ENCODE measurements around the gene CLMP.

Gene CLMP

GRCh38 chr11:123187665-123188507 lies 7.2 kb downstream of the CLMP start:
- no peak for DNase-seq

GRCh38 chr11:123187248-123187647 lies 7.8 kb downstream of the CLMP start:
- no peak for DNase-seq

- no peak for DNase-seq
Observed at GRCh38 chr11:123186286-123186685, 8.8 kb downstream of the CLMP start.

DNA sequence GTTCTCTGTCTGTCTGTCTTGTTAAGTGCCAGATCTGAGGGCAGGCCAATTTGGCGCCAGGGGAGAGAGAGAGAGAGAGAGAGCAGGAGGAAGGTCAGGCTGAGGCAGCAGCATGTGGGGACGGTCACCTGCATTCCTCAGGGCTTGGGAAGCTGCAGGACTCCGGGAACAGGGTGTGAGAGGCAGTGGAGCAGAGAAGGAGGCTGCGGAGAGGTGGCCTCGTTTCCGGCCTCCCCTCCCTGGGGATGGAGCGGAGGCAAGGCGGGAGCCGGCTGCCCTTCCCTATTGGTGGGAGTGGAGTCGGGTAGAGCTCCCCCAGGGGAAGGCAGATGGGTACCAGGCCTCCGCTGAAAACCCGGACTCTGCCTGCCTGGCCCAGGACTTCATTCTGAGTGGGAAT lies 9.7 kb downstream of the CLMP start:
- no peak for DNase-seq

DNA sequence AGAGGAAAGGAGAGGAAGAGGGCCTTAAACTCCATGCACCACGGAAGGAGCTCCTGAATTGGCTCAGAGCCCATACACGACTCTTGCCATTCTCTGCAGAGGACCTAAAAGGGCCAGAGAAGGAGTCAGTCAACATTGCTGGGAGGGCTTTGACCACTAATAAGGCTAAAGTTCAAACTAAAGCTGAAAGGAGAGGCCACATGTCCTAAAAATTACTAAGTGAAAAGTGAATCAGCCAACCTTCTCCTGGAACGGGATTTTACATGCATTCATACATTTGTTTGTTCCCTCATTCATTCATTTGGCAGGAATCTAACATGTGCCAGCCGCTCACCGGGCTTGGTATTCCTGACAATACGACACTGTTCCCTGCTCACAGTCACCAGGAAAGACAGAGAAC lies 10.5 kb downstream of the CLMP start:
- DNase-seq, result no peak

DNA sequence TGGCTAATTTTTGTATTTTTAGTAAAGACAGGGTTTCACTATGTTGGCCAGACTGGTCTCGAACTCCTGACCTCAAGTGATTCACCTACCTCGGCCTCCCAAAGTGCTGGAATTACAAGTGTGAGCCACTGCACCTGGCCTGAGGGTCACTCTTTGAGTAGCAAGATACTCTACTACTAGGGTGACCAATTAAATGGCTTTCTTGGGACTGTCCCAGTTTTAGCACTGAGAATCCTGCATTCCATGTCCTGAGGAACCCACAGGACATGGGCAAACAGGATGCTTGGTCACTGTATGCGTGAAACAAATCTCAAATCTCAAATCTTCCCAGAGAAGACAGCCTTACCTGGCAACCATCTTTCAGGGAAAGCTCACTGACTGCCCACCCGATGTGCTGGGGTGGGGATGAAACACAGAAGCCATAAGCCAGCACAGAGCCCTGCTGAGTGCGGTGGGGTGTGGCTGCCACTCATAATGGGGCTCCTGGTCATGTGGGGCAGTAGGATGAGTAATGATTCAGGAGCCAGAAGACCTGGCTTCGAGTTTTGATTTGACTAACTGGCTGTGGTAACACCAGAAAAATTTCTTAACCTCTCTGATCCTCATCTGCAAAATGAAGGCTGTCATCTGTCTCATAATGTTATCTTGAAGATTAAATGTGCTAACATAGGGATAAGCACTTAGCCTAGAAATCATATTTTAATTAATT lies 11.5 kb downstream of the CLMP start:
- no peak for DNase-seq

- DNase-seq, result no peak
Observed at GRCh38 chr11:123181767-123182500, 13.1 kb downstream of the CLMP start.

DNA sequence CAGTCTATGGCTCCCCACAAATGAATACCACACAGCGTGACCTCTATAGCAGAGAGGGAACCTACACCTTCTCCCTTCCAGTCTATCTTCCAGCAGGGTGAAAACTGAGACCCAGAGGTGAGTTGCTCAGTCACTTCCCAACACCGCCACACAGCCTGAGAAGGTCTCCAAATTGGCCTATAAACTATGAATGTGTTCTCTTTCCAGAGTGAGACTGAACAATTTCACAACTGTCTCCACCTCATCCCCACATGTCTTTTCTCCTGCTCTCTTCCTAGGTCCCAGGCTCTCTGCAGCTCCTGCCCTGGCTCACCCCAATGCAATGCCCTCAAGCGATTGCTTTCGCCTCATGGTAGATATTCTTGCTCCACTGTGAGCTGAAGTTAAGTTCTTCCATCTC lies 14.0 kb downstream of the CLMP start:
- DNase-seq, result no peak

DNA sequence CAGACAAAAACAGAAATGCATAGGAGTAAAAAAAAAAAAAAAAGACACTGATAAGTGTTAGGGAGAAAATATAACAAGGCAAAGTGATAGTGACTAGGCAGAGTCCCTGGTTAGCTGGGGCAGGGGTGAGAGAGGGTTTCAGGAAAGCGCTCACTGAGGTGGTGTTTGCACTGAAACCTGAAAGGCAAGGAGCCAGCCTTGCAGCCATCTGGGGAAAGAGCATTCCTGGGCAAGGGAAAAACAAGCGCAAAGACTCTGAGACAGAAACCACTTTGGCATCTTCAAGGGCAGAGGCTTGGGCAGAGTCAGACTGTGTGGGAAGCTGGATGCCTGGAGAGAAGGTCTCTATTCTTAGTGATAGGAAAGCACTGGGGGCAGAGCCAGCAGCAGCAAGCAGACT lies 14.5 kb downstream of the CLMP start:
- no peak for DNase-seq

GRCh38 chr11:123180166-123180565 lies 14.9 kb downstream of the CLMP start:
- no peak for DNase-seq

GRCh38 chr11:123179586-123179985 lies 15.5 kb downstream of the CLMP start:
- DNase-seq, result no peak

DNA sequence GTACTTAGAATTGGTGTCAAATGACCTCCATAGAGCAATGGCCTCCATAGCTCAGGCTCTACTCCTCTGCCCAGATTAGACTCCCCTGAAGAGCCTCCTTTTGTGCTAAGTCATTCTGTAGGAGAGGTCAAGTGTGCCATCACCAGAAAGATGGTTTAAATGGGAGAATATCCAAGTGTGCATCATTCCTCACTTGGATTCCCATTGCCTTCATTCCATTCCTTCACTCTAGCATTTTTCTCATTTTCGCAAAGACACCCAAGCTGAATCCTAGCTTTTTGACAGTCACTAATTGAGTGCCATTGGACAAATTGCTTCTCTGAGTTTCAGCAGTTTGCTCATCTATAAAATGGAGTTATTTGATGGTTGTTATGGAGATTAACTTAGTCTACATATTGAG lies 16.9 kb downstream of the CLMP start:
- DNase-seq, result no peak

- DNase-seq, result no peak
Observed at GRCh38 chr11:123176785-123177184, 18.3 kb downstream of the CLMP start.

DNA sequence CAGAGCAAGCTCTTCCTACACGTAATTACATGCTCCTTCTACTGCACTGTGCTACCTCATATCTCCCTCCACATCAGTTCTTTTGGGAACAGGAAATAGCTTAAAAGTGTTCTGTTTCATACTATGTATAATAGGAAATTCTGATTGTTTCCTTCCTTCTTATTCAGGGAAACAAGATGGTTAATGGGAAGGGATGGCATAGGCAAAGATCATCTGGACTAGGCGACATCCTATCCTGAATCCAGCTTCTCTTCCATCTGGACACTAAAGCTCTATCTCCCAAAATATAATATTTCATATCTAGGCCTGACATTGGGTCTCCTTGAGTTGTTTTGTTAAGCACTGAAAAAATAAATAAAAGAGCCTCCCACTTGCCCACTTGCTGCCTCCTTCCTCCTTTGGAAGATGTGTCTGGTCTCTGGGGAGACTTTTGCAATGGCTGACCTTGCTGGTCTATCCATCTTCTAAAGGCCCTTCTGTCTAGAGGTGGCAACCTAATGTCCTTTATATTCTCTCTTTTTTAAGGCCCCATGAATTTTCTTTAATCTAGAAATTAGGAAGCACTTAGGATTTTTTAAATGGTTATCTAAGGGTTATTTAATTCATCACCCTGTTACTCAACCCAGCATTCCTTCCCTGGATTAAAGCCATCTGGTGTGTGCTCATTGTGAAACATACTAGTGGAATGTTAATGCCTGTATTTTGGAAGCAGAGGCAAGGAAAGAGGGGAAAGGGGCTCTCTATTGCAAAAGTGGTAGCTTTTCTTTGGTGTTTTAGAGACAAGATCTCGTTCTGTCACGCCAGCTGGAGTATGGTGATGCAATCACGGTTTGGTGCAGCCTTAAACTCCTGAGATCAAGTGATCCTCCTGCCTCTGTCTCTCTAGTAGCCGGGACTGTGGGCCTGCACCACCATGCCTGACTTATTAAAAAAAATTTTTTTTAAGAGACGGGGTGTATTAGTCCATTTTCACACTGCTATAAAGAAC lies 20.6 kb downstream of the CLMP start:
- no peak for DNase-seq

DNA sequence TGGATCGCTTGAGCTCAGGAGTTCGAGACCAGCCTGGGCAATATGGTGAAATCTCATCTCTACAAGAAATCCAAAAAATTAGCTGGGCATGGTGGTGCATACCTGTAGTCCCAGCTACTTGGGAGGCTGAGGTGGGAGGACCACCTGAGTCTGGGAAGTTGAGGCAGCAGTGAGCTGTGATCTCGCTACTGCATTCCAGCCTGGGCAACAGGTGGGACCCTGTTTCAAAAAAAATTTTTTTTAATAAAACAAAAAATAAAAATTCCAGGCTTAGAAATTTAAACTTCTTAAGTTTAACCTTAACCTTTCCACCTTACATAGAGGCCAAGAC lies 21.2 kb downstream of the CLMP start:
- no peak for DNase-seq

DNA sequence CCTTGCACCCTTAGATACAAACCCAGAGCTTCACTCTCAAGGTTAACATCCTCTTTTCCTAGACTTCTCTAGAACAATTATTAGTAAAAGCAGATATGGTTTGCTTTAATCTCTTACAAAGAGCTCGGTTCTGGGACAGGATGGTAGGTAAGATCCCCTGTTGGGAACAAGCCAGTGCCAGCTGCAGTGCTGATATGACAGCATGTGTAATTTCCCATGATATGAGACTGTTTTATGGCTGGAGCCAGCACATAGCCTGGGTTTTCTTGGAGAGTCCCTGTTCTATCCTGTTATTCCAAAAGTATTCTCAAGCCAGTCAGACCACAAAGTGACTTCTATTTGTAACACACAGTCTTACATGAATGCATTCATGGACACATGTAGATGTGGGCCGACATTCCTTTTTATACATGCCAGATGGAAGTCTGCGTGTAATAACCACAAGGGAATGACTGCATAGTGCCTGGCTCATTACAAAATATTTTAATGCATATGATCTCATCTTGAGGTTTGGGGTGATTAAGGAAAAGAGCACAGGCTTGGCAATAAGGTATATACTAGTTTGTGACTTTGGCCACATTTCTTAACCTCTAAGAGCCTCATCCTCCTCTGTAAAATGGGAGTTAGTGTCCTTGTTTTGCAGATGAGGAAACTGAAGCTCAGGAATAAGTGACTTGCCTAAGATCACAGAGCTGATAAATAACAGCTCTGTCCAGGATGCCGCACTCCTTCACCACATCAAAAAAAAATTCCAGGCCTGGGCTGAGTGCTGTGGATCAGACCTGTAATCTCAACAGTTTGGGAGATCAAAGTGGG lies 21.8 kb downstream of the CLMP start:
- no peak for DNase-seq

GRCh38 chr11:123170929-123171328 lies 24.1 kb downstream of the CLMP start:
- no peak for DNase-seq

GRCh38 chr11:123169821-123170220 lies 25.2 kb downstream of the CLMP start:
- no peak for DNase-seq

DNA sequence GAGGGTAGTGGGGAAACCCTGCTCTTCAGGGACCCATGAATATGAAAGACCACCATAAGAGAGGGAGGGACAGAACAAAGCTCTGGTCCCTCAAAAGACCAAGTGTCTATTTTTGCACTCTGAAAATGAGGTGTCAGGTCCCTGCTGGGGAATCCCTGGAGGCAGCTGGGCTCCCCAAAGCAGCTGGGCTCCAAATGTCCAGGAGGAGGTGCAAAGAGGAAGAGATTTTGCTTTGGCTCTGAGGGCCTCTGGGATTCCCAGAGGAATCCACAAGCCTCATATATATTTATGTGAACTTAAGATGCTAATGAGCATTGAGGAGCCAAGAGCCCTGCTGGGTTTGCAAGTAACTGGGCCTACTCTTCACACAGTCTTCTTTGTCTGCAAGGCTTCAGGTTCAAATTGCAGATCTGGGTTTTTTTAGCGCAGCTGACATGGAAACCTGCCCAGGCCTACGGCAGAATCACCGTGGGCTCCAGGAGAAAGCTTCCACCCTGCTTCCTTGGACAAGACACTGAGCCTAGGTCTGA lies 26.0 kb downstream of the CLMP start:
- no peak for DNase-seq

- DNase-seq, result no peak
Observed at GRCh38 chr11:123168241-123168640, 26.8 kb downstream of the CLMP start.

DNA sequence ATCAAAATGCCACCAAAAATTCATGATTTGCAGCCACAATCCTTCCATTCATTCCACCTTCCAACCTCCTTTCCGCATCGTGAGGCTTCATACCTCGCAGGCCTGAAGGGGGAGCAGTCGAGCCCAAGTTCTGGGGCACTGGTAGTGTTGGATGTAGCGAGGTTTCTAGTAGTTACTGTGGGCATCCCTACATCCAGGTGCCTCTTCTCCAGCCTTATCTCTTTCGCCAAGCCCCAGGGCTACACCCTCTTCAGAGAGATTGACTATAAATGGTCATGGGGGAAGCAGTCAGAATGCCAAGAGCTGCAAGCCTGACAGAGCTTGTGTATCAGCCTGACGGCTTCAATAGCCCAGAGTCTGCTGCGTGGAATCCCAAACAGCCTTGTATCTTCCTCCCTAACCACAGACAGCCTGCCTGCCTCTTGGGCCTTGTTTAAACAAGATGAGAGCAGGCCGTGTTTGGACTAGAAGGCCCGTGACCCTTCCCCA lies 28.9 kb downstream of the CLMP start:
- DNase-seq, result peak; percentile 3
